Measurements from ENCODE around the gene ARHGEF28.

DNA sequence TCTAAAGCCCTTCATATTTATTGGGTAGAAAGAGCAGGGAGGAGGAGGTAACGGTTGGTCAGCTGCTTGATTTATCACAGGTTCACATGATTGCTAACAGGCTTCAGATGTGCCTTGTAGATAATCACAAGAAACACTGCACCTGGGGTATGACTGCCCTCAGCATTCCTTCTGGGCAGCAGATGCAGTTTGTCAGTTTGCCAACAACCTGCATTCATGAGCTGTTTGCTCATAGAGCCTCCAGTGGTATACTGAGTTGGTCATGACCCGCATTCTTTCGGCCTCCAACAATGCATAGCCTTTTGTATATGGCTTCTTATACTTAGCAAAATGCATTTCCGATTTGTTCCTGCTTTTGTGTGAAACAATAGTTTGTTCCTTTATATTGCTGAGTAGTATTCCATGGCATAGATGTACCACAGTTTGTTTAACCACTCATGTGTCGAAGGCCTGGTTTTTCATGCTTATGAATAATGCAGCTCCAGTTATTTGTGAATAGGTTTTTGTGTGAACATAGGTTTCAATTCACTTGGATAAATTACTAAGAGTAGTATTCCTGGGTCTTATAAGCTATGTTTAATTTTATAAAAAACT is 83.6 kb downstream of the ARHGEF28 start:
- TF ChIP-seq RAD21 (conservative IDR thresholded peaks at IDR 0.05) (no peak), TAF1 (IDR thresholded peaks at IDR 0.05; ENCODE audit: low read depth) (no peak), EZH2 (IDR thresholded peaks at IDR 0.05; ENCODE audit: borderline replicate concordance, insufficient read depth, low read length, poor library complexity, severe bottlenecking) (no peak), EP300 (conservative IDR thresholded peaks at IDR 0.05; ENCODE audit: poor library complexity, severe bottlenecking) (no peak), SMC3 (conservative IDR thresholded peaks at IDR 0.05; ENCODE audit: poor library complexity) (no peak)
- TF ChIP-seq, protein P1, sequence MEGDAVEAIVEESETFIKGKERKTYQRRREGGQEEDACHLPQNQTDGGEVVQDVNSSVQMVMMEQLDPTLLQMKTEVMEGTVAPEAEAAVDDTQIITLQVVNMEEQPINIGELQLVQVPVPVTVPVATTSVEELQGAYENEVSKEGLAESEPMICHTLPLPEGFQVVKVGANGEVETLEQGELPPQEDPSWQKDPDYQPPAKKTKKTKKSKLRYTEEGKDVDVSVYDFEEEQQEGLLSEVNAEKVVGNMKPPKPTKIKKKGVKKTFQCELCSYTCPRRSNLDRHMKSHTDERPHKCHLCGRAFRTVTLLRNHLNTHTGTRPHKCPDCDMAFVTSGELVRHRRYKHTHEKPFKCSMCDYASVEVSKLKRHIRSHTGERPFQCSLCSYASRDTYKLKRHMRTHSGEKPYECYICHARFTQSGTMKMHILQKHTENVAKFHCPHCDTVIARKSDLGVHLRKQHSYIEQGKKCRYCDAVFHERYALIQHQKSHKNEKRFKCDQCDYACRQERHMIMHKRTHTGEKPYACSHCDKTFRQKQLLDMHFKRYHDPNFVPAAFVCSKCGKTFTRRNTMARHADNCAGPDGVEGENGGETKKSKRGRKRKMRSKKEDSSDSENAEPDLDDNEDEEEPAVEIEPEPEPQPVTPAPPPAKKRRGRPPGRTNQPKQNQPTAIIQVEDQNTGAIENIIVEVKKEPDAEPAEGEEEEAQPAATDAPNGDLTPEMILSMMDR (IDR thresholded peaks at IDR 0.05; ENCODE audit: poor library complexity, severe bottlenecking) = no peak
- TF ChIP-seq, protein P2, sequence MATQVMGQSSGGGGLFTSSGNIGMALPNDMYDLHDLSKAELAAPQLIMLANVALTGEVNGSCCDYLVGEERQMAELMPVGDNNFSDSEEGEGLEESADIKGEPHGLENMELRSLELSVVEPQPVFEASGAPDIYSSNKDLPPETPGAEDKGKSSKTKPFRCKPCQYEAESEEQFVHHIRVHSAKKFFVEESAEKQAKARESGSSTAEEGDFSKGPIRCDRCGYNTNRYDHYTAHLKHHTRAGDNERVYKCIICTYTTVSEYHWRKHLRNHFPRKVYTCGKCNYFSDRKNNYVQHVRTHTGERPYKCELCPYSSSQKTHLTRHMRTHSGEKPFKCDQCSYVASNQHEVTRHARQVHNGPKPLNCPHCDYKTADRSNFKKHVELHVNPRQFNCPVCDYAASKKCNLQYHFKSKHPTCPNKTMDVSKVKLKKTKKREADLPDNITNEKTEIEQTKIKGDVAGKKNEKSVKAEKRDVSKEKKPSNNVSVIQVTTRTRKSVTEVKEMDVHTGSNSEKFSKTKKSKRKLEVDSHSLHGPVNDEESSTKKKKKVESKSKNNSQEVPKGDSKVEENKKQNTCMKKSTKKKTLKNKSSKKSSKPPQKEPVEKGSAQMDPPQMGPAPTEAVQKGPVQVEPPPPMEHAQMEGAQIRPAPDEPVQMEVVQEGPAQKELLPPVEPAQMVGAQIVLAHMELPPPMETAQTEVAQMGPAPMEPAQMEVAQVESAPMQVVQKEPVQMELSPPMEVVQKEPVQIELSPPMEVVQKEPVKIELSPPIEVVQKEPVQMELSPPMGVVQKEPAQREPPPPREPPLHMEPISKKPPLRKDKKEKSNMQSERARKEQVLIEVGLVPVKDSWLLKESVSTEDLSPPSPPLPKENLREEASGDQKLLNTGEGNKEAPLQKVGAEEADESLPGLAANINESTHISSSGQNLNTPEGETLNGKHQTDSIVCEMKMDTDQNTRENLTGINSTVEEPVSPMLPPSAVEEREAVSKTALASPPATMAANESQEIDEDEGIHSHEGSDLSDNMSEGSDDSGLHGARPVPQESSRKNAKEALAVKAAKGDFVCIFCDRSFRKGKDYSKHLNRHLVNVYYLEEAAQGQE (IDR thresholded peaks at IDR 0.05; ENCODE audit: borderline replicate concordance) = no peak

Data from neural cell (in vitro differentiated cells).